A673 (cell line): ENCODE data around the gene LHB. TPM values are rescaled to one million over a fixed set of nuclear protein-coding genes. Genes with fewer than 3 reads are reported as not detected.

Experiments
- BruUV-seq: library from RNA; stranded (reverse); fragments of 400-500 nt; replicated peaks from 2 replicates; lab custom pipeline; 2021; lab: Mats Ljungman, UMichigan
- CTCF ChIA-PET: fragments of 300-600 bp; sonication (Branson Sonifier 250); formaldehyde crosslinking; loops from one replicate; lab custom pipeline; 2022; ENCODE audit warnings: antibody characterized with exemption; lab: Charles Lee
- POLR2A ChIA-PET: fragments of 300-600 bp; sonication (Branson Sonifier 250); formaldehyde crosslinking; loops from one replicate; lab custom pipeline; 2022; ENCODE audit warnings: antibody characterized with exemption; ENCODE audit not compliant: low non-redundant PET; lab: Charles Lee
- DNase-seq: peaks from one replicate; pipeline ENCODE4 v3.0.0-alpha.2; 2015; ENCODE audit warnings: low spot score
- H3K27ac ChIP-seq: fragments of 200-600 bp; sonication (generic); 2 replicates; pipeline ENCODE4 v1.5.1; 2016; ENCODE audit warnings: mixed run types, low read depth, mild to moderate bottlenecking, mixed read lengths, antibody characterized with exemption, low read length; ENCODE audit not compliant: poor library complexity, severe bottlenecking
- H3K27me3 ChIP-seq: fragments of 200-600 bp; sonication (generic); replicated peaks from 2 replicates; pipeline ENCODE4 v1.6.1; 2017; ENCODE audit warnings: mixed run types, low read depth, mild to moderate bottlenecking, mixed read lengths, antibody characterized with exemption, low read length; ENCODE audit not compliant: insufficient read depth, poor library complexity
- H3K36me3 ChIP-seq: fragments of 200-600 bp; sonication (generic); 2 replicates; pipeline ENCODE4 v1.6.1; 2016; ENCODE audit warnings: mixed run types, mild to moderate bottlenecking, mixed read lengths, antibody characterized with exemption, low read length; ENCODE audit not compliant: insufficient read depth, poor library complexity, severe bottlenecking
- H3K4me1 ChIP-seq: fragments of 200-600 bp; sonication (generic); 2 replicates; pipeline ENCODE4 v1.6.1; 2017; ENCODE audit warnings: mixed run types, mild to moderate bottlenecking, mixed read lengths, antibody characterized with exemption, low read length; ENCODE audit not compliant: insufficient read depth, poor library complexity, severe bottlenecking
- H3K4me3 ChIP-seq: fragments of 200-600 bp; sonication (generic); 2 replicates; pipeline ENCODE4 v1.5.1; 2016; ENCODE audit warnings: low read depth, mixed run types, mild to moderate bottlenecking, mixed read lengths, low read length; ENCODE audit not compliant: poor library complexity, severe bottlenecking
- H3K9me3 ChIP-seq: fragments of 200-600 bp; sonication (generic); 2 replicates; pipeline ENCODE4 v1.6.1; 2016; ENCODE audit warnings: mixed run types, low read depth, mild to moderate bottlenecking, mixed read lengths, antibody characterized with exemption, low read length; ENCODE audit not compliant: poor library complexity, severe bottlenecking
- EZH2 ChIP-seq: fragments of 200-600 bp; sonication (generic); IDR thresholded peaks from 2 replicates; pipeline ENCODE4 v1.6.1; 2017; ENCODE audit warnings: borderline replicate concordance, low read depth, mild to moderate bottlenecking, mixed read lengths, antibody characterized with exemption, low read length; ENCODE audit not compliant: poor library complexity, severe bottlenecking
- intact Hi-C: fragments of 100-400 bp; cut with micrococcal nuclease; formaldehyde crosslinking; loops from one replicate; pipeline ENCODE4 v1.10.0; 2022; ENCODE audit not compliant: unreplicated experiment
- total RNA-seq: library from RNA; stranded (reverse); gene quantifications from 2 replicates; pipeline ENCODE4 v1.2.3, GENCODE V29; 2021
- TF ChIP-seq, protein P1 (sequence below): fragments of 300-800, 200-600 bp; sonication (generic); conservative IDR thresholded peaks from 2 replicates; pipeline ENCODE4 v1.5.1; 2017; ENCODE audit warnings: low read depth, mild to moderate bottlenecking, antibody characterized with exemption, low read length, moderate library complexity, mixed read lengths

The LHB gene
- total RNA-seq, 1 experiment from 2014 or later, result not detected

DNA sequence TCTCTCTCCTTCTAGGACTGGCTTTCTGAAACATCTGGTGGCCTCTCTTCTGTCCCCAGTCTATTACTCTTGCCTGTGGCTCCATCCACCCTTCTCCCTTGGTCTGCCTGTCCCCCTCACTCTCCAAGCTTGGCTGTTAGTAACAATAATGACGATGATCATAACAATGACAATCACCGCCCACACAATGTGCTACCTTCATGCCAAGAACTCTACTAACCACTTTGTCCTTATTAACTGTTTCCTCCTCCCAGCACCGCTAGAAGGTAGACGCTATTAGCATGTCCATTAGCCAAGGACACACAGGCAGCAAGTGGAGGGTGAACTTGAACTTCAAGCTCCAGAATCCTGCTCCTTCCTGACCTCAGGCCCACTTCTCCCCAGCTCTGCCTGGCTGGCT is 26.5 kb downstream of the LHB start:
- DNase-seq, result no peak
- intact Hi-C loops, result loop anchor here (5.0 kb wide), 1 partner anchor 222 kb away; no protein-coding TSS in a partner anchor
- Histone ChIP-seq H3K27ac (no peak overlapping the region), H3K4me3 (no peak overlapping the region), H3K9me3 (no peaks in the 10 kb centered on the region), H3K27me3 (no peaks in the 10 kb centered on the region), H3K36me3 (peaks cover 25% of the 10 kb centered on the region), H3K4me1 (peaks cover 14% of the 10 kb centered on the region)
- ChIA-PET POLR2A (no interaction called here), CTCF (no interaction called here)
- TF ChIP-seq, protein P1, sequence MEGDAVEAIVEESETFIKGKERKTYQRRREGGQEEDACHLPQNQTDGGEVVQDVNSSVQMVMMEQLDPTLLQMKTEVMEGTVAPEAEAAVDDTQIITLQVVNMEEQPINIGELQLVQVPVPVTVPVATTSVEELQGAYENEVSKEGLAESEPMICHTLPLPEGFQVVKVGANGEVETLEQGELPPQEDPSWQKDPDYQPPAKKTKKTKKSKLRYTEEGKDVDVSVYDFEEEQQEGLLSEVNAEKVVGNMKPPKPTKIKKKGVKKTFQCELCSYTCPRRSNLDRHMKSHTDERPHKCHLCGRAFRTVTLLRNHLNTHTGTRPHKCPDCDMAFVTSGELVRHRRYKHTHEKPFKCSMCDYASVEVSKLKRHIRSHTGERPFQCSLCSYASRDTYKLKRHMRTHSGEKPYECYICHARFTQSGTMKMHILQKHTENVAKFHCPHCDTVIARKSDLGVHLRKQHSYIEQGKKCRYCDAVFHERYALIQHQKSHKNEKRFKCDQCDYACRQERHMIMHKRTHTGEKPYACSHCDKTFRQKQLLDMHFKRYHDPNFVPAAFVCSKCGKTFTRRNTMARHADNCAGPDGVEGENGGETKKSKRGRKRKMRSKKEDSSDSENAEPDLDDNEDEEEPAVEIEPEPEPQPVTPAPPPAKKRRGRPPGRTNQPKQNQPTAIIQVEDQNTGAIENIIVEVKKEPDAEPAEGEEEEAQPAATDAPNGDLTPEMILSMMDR, result no peak
- no peak for TF ChIP-seq EZH2
- no TSS peak for BruUV-seq

GRCh38 chr19:48989701-48990291 is 27.1 kb downstream of the LHB start:
- ChIA-PET POLR2A (no interaction called here), CTCF (no interaction called here)
- no peak overlapping the region for H3K4me3 ChIP-seq
- TF ChIP-seq, protein P1, result no peak
- no peak for TF ChIP-seq EZH2
- H3K9me3 ChIP-seq, result no peaks in the 10 kb centered on the region
- BruUV-seq, result no TSS peak
- no peaks in the 10 kb centered on the region for H3K27me3 ChIP-seq
- no peak for DNase-seq
- no peak overlapping the region for H3K27ac ChIP-seq
- H3K36me3 ChIP-seq, result peaks cover 30% of the 10 kb centered on the region
- intact Hi-C loops, result loop anchor here (5.0 kb wide), 1 partner anchor 223 kb away; no protein-coding TSS in a partner anchor
- peaks cover 9% of the 10 kb centered on the region for H3K4me1 ChIP-seq

GRCh38 chr19:48988860-48989259 is 28.0 kb downstream of the LHB start:
- intact Hi-C loops, result no loop called here
- Histone ChIP-seq H3K27me3 (no peaks in the 10 kb centered on the region), H3K9me3 (no peaks in the 10 kb centered on the region), H3K27ac (no peak overlapping the region), H3K36me3 (peaks cover 30% of the 10 kb centered on the region), H3K4me1 (peaks cover 5% of the 10 kb centered on the region), H3K4me3 (no peak overlapping the region)
- no peak for DNase-seq
- TF ChIP-seq EZH2, result no peak
- TF ChIP-seq, protein P1, result no peak
- CTCF ChIA-PET, result no interaction called here
- POLR2A ChIA-PET, result no interaction called here
- BruUV-seq, result no TSS peak
